Measurements from ENCODE around the gene SLC8A3.

Gene SLC8A3

DNA sequence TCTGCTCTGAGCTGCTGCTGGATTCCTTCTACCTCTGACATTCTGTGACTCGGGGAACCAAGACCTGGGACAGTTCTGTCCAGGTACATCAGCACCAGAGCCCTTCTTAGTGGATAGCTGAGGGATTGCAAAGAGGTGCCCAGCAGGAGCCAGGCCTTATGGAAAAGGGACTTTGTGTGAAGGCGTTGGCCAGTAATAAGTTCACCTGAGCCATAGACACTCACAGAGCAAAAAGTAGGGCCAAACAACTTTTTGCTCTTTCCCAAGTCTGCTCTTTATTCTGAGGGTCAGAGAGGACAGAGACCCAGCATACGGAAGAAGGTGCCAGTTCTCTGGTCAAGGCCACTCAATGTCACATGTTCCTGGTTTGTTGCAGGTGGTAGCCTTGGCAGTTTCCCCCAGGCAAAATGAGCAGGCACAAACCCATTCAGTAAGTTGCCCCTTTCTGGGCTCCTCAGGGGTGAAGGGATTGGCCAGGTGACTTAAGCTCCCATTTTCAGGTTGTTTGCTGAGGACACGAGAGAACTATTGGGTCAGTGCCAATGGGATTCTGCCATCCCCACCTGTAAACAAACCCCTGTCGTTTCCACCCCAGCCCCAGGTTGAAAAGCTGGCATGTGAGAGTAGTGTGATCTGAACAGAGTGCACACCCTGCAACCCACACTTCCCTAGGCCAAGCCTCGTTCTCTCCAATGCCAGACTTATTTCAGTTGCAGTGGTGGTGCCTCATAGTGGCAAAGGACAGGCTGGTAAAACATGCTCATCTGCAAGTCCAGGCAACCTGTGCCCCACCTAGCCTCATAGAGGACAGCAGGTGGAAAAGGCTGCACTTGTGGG, 159.2 kb downstream of the SLC8A3 start:
- no peak for DNase-seq (ENCODE audit: extremely low read depth in 1 of 2, low read depth in 1 of 2)

DNA sequence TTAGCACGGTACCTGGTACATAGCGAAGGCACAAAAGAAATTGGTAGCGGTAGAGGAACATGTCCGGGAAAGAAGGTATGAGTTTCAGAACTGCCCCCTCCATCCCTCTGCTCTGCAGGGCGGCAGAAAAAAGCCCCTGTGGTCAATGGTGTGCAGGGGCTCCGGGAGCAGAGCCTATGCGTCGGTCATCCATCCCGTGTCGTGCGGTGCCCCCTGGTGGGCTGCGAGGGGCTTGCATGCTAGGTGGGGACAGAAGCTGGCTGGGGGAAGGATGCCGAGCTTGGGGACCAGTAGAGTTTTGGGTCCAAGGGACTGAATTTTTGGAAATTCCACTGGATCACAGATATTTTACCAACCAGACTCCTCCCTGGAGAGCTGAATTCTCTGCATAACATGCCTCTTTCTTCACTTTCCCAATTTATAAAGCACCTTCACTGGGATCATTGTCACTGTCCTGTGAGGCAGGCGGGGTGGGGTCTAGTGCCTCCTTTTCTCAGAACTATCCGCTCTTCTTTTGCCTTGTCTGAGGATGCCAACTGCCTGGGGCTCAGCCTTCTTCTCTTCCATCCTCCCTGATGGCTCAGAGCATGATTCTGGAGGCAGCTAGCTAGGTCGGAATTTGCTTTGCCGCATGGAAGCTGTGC, 160.8 kb downstream of the SLC8A3 start:
- DNase-seq (ENCODE audit: extremely low read depth in 1 of 2, low read depth in 1 of 2) = peak; percentile 7 to 47

DNA sequence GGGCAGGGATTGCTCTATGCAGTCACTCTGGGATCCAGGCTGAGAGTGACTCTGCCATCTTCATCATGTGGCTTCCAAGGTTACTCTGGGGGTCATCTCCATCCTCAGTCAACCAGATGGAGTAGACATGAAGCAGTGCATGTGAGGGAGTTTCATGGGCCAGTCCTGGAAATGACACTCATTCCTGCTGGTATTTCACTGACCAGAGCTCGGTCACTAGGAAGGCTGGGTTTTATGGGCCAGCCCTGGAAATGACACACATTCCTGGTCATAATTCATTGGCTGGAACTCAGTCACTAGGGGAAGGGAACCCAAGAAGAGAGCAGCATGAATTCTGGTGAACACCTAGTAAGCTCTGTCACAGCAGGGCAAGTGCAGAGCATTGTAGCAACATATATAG, 164.9 kb downstream of the SLC8A3 start:
- DNase-seq (ENCODE audit: extremely low read depth in 1 of 2, low read depth in 1 of 2) = no peak

DNA sequence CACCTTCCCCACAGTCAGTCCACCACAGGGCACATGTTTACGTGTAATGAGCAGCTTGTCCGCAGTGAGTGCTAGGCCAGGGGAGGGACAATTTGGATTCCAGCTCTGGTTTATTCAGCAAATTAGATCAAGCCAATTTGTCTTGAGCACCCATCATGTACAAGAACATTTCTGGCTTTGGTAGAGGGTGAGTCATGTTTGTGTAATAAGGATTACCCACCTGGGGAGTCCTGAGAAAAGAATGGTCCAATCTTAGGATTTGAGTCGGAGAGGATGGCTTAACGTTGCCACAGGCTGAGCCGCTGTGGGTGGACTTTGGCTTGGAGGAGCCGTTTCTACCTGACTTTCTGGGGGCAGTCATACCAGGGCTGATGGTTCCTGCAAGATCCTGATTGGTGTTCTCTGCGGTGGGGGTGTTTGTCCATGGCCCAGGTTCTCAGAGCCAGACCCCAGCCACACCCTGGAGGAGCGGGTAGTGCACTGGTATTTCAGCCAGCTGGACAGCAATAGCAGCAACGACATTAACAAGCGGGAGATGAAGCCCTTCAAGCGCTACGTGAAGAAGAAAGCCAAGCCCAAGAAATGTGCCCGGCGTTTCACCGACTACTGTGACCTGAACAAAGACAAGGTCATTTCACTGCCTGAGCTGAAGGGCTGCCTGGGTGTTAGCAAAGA, 165.8 kb downstream of the SLC8A3 start:
- DNase-seq (ENCODE audit: extremely low read depth in 1 of 2, low read depth in 1 of 2) = no peak

DNA sequence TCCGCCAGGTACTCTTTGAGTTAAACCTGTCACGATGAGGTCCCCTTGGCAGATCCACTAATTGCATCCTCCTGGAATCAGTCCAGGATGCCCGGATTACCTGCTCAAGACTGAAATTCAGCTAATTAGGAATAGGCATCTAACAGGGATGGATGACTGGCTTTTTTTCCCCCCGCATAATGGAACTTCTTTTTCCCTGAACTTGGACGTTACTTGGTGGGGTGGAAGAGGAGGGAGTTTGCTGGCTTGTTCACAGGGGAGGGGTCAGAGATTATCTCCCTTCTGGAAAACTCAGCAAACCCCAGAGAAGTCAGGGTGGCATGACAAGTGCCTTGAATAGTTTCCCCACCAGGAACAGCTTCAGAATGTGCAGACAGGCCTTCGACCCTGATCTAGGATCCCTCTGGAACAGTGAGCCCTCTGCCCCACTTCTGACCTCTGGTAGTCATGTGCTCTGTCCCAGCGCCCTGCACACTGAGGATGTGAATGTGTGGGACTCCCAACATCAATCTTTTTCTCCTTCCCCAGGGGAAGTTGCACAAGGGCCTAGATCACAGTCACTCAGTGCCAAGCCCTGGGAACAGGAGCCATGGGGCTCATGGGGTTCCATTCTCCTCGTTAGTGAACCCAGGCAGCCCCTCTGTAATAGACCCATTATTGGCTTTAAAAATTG, 167.1 kb downstream of the SLC8A3 start:
- no peak for DNase-seq (ENCODE audit: extremely low read depth in 1 of 2, low read depth in 1 of 2)

DNA sequence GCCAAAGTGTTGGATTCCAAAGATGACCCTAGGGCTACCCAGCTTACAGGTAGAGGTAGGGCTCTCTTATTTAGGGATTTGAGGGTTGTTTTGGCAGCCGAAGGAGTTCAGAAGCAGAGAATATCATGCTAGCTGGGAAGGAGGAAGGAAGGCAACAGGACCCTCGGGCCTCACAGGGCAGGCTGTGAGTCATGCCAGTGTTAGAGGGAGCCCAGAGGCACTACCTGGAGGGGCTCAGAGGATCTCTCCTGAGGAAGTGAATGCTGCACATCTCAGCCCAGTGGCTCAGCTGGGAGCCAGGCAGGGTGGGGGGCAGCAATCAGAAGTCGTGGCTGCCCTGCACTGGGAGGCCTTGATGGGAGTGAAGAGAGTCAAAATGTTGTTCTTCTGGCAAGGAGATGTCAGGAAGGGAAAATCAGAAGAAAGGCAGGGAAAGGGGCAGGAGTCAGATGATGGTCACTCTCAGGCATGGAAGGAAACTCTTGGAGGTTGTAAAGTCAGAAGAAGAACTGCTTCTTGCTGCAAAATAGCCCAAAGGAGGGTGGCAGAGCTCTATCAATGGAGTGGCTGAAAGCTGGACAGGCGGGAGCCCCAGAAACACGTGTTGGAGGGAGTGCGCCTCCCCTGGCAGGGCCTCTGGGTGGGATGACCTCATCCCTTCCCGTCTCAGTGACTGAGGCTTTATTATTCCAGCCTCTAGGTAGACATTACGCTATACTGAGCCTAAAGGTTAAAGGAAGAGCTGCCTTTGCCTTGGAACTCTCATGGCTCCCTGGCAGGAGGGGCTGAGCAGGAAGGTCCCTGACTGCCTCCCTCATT, 168.2 kb downstream of the SLC8A3 start:
- no peak for DNase-seq (ENCODE audit: extremely low read depth in 1 of 2, low read depth in 1 of 2)

DNA sequence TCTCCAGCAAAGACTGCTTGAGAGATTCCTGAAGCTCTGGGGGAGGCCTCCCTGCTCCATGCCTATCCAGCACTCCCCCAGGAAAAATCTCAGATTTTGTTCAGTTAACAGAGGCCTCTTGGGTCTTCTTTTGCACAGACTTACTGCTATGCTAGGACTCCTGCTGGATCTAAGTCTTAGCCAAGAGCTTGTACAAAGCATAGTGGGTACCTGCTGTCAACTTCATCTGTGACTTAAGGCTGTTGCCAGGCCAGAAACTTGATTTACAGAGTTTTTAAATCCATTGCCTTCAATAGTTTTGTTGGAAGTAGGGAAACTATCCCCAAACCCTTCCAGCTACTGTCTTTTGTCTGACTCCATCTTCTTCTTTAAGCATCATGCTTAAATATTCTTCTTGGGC, 169.1 kb downstream of the SLC8A3 start:
- no peak for DNase-seq (ENCODE audit: extremely low read depth in 1 of 2, low read depth in 1 of 2)

DNA sequence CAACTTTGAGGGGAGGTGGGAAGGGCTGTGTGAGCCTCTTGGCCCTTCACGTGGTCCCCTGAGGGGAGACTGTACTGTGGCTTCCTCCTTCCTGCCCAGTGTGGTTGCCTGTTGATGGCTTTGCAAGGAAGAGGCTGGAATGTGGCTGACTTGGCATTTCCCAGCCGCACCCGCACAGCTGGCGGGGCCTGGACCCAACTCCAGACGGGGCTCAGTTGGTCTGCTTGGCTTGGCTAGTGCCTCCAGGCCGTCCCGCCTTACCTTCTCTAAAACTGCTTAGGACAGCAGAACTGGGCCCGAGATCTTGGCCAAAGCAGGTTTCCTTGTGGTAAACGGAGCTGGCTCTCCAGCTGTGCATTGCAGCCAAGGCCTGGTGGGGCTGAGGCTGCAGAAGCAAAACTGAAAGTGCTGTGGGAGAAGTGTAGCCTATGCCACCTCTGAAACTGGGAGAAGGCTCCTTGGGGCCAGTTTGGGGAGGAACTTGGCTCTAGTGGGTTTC, 170.0 kb downstream of the SLC8A3 start:
- DNase-seq (ENCODE audit: extremely low read depth in 1 of 2, low read depth in 1 of 2) = no peak

DNA sequence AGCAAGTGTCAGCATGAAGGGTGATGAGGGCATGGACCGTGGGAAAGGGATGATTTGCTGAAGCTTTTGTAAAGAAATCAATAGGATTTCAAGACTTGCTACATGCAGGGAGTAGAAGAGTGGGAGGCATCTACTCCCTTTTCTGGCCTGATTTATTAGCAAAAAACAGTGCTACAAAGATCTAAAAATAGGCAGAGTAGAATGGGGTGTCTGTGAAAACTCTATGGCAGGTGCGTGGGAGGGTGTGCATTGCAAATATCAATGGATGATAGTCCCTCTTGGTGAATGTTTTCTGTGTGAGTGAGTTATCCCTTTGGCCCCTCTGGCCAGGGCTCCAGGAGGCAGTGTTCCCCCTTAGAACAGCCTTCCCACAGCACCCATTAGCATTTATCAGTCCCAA, 170.5 kb downstream of the SLC8A3 start:
- DNase-seq (ENCODE audit: extremely low read depth in 1 of 2, low read depth in 1 of 2) = no peak

DNA sequence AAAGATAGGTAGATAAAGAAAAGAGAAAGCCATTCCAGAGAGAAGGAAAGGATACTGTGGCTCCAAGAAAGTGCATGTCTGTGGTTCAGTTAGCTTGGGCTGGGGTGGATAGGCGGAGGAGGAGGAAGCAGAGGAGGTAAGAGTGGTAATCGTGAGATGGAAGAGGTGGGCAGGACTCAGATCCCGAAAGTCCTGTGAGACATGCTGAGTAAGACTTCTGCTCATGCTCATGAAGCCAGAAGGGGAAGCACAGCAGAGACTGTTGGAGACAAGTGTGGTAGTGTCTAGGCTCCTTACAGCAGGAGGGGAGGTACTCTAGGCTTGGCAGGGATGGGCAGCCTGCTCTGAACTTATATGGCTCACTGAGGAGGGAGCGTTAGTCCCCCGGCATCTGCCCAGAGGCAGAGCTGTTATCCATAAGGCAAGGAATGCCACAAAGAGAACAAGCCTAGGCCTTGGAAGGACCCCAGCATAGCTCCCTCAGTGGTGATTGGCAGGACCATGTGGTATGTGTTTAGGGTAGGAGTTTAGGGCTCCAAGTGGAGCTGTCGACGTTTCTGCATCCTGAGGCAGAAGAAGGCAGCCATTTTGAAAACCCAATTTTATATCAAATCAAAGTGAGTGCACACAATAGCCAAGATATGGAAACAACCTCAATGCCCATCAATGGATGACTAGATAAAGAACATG, 174.2 kb downstream of the SLC8A3 start:
- DNase-seq (ENCODE audit: extremely low read depth in 1 of 2, low read depth in 1 of 2) = no peak

DNA sequence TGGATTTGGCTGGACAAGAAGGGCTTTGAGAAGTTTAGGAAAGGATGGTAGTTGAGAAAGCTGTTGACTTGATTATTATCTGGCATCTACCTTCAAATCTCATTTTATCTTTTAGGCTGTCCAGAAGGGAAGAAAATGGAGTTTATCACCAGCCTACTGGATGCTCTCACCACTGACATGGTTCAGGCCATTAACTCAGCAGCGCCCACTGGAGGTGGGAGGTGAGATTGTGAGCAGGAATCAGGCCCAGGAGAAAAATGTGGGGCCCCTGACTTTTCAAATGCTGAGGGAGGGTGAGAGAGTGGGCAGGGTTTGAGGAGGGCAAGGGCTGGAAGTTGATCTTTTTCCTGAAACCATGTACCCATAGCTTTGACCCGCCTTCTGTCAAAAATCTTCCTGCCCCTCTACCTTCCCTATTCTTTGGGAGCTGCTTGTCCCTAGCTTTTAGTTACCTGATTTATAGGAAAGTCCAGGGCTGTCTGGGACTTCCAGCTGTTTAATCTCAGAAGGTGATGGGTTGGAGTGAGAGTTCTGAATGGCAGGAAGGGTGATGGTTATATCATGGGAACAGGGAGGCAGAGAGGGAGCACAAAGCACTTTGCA, 175.4 kb downstream of the SLC8A3 start:
- DNase-seq (ENCODE audit: extremely low read depth in 1 of 2, low read depth in 1 of 2) = peak; percentile 5

DNA sequence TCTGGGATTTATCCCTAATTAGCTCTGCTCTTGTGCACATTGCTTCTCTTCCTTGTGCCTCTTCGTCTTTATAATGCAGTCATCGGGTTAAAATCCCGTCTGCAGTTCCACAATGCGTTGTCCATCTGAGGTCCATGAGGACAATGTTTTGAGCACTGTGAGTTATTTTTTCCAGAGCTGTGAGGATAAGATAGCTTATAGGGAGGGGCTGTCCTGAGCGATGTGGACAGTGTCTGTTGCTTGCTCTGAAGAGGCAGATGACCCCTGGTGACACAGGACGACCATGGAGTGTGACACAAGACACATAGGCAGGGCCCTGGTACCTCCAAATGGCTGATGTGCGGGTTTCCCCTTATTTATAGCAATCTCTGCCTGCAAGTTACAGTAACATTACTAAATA, 177.0 kb downstream of the SLC8A3 start:
- DNase-seq (ENCODE audit: extremely low read depth in 1 of 2, low read depth in 1 of 2) = no peak

DNA sequence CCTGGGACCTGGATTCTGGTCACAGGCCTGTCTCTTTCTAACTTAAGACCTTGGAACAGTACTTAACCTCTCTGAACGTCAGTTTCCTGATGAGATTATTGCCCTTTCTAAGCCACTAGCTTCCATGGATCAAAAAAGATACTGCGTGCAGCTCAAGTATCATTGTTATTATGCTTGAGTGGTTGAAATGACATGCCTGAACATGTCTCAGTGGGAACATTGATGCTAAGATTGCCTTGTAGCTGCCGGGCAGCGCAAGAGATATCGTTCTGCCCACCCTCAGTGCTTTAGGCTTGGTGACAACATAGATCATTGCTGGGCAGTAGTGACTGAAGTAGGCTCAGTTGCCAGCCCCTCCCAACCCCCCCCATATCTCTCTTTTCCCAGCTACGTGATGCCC, 177.7 kb downstream of the SLC8A3 start:
- no peak for DNase-seq (ENCODE audit: extremely low read depth in 1 of 2, low read depth in 1 of 2)

DNA sequence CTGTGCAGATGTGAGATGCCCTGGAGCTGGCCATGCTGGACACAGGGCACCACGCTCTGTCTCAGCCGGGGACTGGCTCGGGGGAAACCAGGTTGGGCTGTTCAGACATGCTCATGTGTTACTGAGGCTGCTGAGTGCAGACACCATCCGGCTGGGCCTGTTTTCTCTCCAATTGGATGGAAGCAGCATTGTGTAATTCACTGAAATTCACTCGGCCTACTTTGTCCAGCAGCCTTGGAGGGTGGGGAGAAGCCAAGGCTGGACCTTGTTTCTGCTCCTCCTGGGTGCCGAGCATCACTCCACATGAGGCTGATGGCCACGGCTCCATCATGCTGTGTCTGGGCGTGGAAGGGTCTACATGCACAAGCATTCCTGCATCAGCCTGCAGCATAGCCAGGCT, 178.8 kb downstream of the SLC8A3 start:
- DNase-seq (ENCODE audit: extremely low read depth in 1 of 2, low read depth in 1 of 2) = no peak

DNA sequence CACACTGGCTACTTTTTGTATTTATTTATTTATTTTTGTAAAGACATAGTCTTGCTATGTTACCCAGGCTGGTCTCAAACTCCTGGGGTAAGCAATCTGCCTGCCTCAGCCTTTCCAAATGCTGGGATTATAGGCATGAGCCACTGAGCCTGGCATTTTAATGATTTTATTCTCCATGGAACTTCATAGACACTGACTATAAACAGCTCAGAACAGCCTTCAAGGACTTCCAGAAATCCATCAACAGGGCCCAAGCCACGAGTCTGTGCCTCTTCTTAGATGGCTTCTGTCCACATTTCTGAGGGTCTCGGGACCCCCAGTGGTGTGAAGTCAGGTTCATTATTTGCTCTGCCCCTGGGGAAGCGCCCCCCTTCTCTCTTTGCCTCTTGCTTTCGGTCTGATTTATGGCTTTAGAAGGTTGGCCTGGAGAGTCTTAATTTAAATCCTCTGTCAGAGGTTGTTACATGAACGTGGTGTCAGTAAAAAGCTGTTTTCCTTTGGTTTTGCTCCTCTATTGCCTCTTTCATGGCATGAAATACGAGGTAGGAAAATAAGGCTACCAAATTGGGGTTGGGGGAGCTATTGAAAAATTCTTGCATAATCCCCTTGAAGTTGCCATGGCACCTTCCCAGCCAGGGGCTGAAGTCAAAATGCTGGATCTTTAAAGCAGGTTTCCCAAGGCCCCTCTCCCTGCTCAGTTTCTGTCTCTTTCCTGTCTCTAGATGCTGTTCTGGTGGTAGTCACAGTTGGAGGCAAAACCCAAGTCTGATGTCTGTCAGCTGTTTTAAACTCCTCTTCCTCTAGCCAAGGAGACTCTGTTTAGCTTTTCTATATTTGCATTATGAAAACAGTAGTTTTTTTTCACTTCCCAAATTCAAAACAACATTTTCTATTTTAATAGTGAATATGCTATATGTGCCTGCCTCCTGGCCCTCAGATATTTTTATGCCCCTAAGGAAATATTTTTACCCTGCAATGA, 180.2 kb downstream of the SLC8A3 start:
- DNase-seq (ENCODE audit: extremely low read depth in 1 of 2, low read depth in 1 of 2) = no peak

DNA sequence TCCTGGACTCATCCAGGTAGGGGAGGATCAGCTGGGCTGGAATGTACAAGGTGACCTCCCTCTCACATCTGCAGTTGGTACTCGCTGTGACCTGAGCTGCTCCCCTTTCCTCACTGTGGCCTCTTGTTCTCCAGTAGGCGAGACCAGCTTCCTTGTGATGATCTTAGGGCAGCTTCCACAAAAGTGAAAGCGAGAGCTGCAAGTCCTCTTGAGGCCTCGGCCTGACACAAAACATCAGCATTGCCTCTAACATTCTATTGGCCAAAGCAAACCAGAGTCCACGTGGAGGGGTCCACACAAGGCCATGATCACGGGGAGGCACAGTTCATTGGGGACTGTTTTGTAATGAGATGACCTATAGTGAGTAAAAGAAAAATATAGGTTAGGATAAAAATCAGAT, 182.1 kb downstream of the SLC8A3 start:
- DNase-seq (ENCODE audit: extremely low read depth in 1 of 2, low read depth in 1 of 2) = no peak

DNA sequence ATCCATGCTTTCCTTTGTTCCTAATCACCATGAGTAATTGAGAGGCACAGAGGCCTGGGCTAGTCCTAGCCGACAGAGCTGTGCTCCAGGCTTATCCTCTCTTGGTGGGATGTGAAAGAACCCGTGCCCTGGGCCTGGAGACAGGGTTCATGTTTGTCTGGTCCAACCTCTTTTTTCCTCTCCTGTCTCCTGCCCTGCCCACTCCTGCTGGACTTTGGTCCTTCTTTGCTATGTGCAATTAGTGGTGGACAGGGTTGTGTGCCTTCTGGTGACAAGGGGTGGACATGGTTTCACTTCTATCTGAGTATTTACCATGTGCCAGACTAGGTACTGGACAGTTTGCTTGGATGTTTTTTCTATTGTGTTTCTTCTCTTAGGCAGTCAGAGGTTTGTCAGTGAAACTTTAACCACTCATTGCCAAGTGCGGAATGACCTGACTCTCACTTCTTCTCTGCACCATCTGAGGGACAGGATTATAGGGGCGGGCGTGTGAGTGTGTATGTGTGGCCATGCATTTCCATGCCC, 183.4 kb downstream of the SLC8A3 start:
- DNase-seq (ENCODE audit: extremely low read depth in 1 of 2, low read depth in 1 of 2) = no peak

DNA sequence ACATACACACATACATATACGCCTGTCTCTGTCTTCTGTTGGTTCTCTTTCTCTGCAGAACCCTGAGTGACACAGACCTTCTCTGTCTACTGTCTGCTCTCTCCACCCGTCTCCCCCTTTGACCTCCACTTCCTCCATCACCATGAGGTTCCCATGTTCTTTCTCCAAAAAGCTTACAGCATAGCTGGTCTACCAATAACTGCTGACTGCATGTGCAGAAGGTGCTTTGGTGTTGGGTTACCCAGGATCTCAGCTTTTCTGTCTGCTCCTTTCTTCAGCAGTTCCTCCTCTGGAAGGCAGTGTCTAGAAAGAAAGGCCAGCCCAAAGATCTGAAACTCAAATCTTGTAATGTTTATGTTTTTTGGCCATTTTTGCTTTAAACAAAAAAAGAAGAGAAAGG, 184.0 kb downstream of the SLC8A3 start:
- no peak for DNase-seq (ENCODE audit: extremely low read depth in 1 of 2, low read depth in 1 of 2)
